ENCODE measurements around the gene FMN1.

FMN1 gene

GRCh38 chr15:32792436-32792835 is 402.1 kb downstream of the FMN1 start:
- ChIA-PET CTCF (no interaction called here), POLR2A (no interaction called here)
- DNase-seq (ENCODE audit: extremely low spot score): no peak
- TF ChIP-seq TARDBP (IDR thresholded peaks at IDR 0.05) (no peak), NFRKB (IDR thresholded peaks at IDR 0.05) (no peak), PKNOX1 (IDR thresholded peaks at IDR 0.05) (no peak), FOXA1 (IDR thresholded peaks at IDR 0.05) (no peak), BHLHE40 (IDR thresholded peaks at IDR 0.05; ENCODE audit: borderline replicate concordance) (no peak), ELF4 (IDR thresholded peaks at IDR 0.05) (no peak)

- ChIA-PET POLR2A (no interaction called here), CTCF (interaction anchor here (0.6 kb wide), 1 partner anchor 17 kb away, joined by 3 read pairs; no protein-coding TSS in a partner anchor)
- no peak for DNase-seq (ENCODE audit: extremely low spot score)
- no peak for TF ChIP-seq ELF4 (IDR thresholded peaks at IDR 0.05)
Measured at GRCh38 chr15:32790352-32790999, 404.0 kb downstream of the FMN1 start.

GRCh38 chr15:32787949-32788348 is 406.6 kb downstream of the FMN1 start:
- no peak for DNase-seq (ENCODE audit: extremely low spot score)
- ChIA-PET CTCF (no interaction called here), POLR2A (no interaction called here)
- TF ChIP-seq ZNF384 (IDR thresholded peaks at IDR 0.05) (no peak), CTBP1 (IDR thresholded peaks at IDR 0.05; ENCODE audit: borderline replicate concordance) (no peak), FOXK2 (IDR thresholded peaks at IDR 0.05) (no peak), FOXA1 (IDR thresholded peaks at IDR 0.05) (no peak), TARDBP (IDR thresholded peaks at IDR 0.05) (no peak), SP1 (IDR thresholded peaks at IDR 0.05) (no peak), SUZ12 (IDR thresholded peaks at IDR 0.05) (no peak), HDGF (IDR thresholded peaks at IDR 0.05; ENCODE audit: borderline replicate concordance) (no peak), LEF1 (IDR thresholded peaks at IDR 0.05; ENCODE audit: borderline replicate concordance) (no peak), FOXM1 (IDR thresholded peaks at IDR 0.05; ENCODE audit: borderline replicate concordance) (no peak), BHLHE40 (IDR thresholded peaks at IDR 0.05; ENCODE audit: borderline replicate concordance) (no peak), ELF4 (IDR thresholded peaks at IDR 0.05) (no peak), ARNT (IDR thresholded peaks at IDR 0.05) (no peak), NFRKB (IDR thresholded peaks at IDR 0.05) (no peak), L3MBTL2 (conservative IDR thresholded peaks at IDR 0.05) (no peak), PKNOX1 (IDR thresholded peaks at IDR 0.05) (no peak)

GRCh38 chr15:32786906-32787305 is 407.6 kb downstream of the FMN1 start:
- TF ChIP-seq L3MBTL2 (conservative IDR thresholded peaks at IDR 0.05) (no peak), SUZ12 (IDR thresholded peaks at IDR 0.05) (no peak), NFRKB (IDR thresholded peaks at IDR 0.05) (no peak), PKNOX1 (IDR thresholded peaks at IDR 0.05) (no peak), ELF4 (IDR thresholded peaks at IDR 0.05) (no peak), BHLHE40 (IDR thresholded peaks at IDR 0.05; ENCODE audit: borderline replicate concordance) (no peak), CTBP1 (IDR thresholded peaks at IDR 0.05; ENCODE audit: borderline replicate concordance) (no peak), LEF1 (IDR thresholded peaks at IDR 0.05; ENCODE audit: borderline replicate concordance) (no peak), ARNT (IDR thresholded peaks at IDR 0.05) (no peak), TARDBP (IDR thresholded peaks at IDR 0.05) (no peak), HDGF (IDR thresholded peaks at IDR 0.05; ENCODE audit: borderline replicate concordance) (no peak)
- ChIA-PET POLR2A (no interaction called here), CTCF (no interaction called here)
- DNase-seq (ENCODE audit: extremely low spot score): no peak

GRCh38 chr15:32784581-32784980 is 409.9 kb downstream of the FMN1 start:
- ChIA-PET POLR2A (no interaction called here), CTCF (no interaction called here)
- TF ChIP-seq PKNOX1 (IDR thresholded peaks at IDR 0.05): no peak
- TF ChIP-seq SUZ12 (IDR thresholded peaks at IDR 0.05): no peak
- TF ChIP-seq ZNF384 (IDR thresholded peaks at IDR 0.05): no peak
- no peak for TF ChIP-seq ELF4 (IDR thresholded peaks at IDR 0.05)
- TF ChIP-seq FOXA1 (IDR thresholded peaks at IDR 0.05): no peak
- TF ChIP-seq FOXK2 (IDR thresholded peaks at IDR 0.05): no peak
- no peak for TF ChIP-seq L3MBTL2 (conservative IDR thresholded peaks at IDR 0.05)
- TF ChIP-seq CTBP1 (IDR thresholded peaks at IDR 0.05; ENCODE audit: borderline replicate concordance): no peak
- TF ChIP-seq TARDBP (IDR thresholded peaks at IDR 0.05): no peak
- TF ChIP-seq FOXM1 (IDR thresholded peaks at IDR 0.05; ENCODE audit: borderline replicate concordance): no peak
- no peak for TF ChIP-seq HDGF (IDR thresholded peaks at IDR 0.05; ENCODE audit: borderline replicate concordance)
- TF ChIP-seq BHLHE40 (IDR thresholded peaks at IDR 0.05; ENCODE audit: borderline replicate concordance): no peak
- no peak for TF ChIP-seq SP1 (IDR thresholded peaks at IDR 0.05)
- DNase-seq (ENCODE audit: extremely low spot score): no peak

GRCh38 chr15:32781781-32782180 is 412.7 kb downstream of the FMN1 start:
- POLR2A ChIA-PET: no interaction called here
- no peak for DNase-seq (ENCODE audit: extremely low spot score)
- CTCF ChIA-PET: no interaction called here
- TF ChIP-seq LEF1 (IDR thresholded peaks at IDR 0.05; ENCODE audit: borderline replicate concordance) (no peak), FOXM1 (IDR thresholded peaks at IDR 0.05; ENCODE audit: borderline replicate concordance) (no peak), ARNT (IDR thresholded peaks at IDR 0.05) (no peak), HDGF (IDR thresholded peaks at IDR 0.05; ENCODE audit: borderline replicate concordance) (no peak), L3MBTL2 (conservative IDR thresholded peaks at IDR 0.05) (no peak), NFRKB (IDR thresholded peaks at IDR 0.05) (no peak), FOXA1 (IDR thresholded peaks at IDR 0.05) (no peak), PKNOX1 (IDR thresholded peaks at IDR 0.05) (no peak), BHLHE40 (IDR thresholded peaks at IDR 0.05; ENCODE audit: borderline replicate concordance) (no peak), FOXK2 (IDR thresholded peaks at IDR 0.05) (no peak), ZNF384 (IDR thresholded peaks at IDR 0.05) (no peak), CTBP1 (IDR thresholded peaks at IDR 0.05; ENCODE audit: borderline replicate concordance) (no peak), SUZ12 (IDR thresholded peaks at IDR 0.05) (no peak), TARDBP (IDR thresholded peaks at IDR 0.05) (no peak), SP1 (IDR thresholded peaks at IDR 0.05) (no peak), ELF4 (IDR thresholded peaks at IDR 0.05) (no peak)

Data from HEK293T (cell line).